CD4-positive, alpha-beta T cell treated with Interleukin-15 for 1 hour (primary cell): Measurements from ENCODE around the gene MILR1.
A peak's percentile ranks its signal among the peaks of the same experiment; 100 is the strongest.
"Not testable (repeated sequence)": the region's sequence is repeated elsewhere in the genome, so short reads cannot be mapped to it uniquely, and the experiment has no call there.

ENCODE experiments used
- DNase-seq: peaks from one replicate; pipeline ENCODE4 v3.0.0-alpha.2; 2020

MILR1 gene

DNA sequence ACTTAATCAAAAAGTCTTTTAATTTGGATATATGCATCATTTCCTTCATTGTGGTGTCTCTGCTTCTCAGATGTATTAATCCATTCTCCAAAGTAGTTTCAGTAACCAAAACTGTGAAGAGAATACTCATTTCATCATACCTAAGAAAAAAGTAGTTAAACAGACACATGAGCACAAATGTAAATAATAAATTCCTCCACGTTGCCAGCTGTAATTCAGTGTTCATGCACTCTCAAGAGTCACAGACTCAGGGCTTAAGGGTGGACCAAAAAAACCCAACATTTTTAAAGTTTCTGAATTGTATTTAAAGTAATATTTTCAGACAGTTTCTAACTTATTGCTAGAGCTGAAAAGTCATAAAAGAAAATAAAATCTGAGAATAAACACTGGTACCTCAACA is 28.9 kb downstream of the MILR1 start:
- DNase-seq: no peak

DNA sequence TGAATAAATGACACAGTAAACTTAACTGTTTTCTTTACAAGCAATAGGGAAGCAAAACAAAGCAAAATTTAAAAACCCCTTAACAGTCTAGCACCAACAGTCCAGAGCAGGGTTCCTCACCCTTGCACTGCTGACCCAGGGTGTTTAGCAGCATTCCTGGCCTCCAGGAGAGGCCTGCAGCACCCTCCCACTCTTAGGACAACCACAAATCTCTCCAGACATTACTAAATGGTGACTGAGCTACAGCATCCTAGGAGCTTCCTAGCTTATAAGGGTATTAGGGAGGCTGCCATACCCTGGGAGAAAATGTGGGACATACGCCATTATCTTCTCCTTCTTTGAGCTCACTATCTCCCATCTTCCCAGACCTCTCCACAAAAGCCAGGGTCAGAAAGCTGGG is 32.0 kb downstream of the MILR1 start:
- no peak for DNase-seq

DNA sequence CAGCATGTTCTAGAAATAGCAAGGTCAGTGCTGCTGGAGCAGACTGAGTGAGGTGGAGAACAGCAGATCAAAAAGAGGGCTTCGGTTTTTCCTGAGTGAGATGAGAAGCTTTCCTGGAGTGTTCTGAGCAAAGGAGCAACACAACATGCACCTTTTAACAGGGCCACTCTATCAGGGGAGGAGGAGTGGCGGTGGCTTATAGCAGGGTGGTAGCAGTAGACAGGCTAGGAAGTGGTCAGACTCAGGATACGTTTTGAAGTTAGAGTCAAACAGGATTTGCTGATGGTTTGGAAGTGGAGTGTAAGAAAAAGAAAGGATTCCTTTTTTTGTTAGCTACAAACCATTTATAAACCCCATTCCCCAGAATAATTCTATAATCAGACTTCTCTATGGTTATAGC is 35.5 kb downstream of the MILR1 start:
- DNase-seq: no peak

DNA sequence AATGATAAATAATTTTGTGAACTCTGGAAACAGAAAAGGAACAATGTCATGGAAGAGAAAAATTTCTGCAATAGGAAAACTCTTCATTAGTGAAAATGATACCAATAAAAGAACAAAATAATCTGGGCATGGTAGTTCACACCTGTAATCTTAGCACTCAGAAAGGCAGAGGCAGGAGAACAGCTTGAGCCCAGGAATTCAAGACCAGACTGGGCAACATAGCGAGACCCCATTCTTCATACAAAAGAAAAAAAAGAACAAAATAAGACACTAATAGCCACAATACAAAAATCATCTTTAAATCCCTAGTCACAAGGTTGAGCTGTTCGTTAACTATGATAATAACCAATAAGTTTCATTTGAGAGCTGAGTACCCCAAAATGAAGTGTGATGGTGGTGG is 39.4 kb downstream of the MILR1 start:
- DNase-seq: no peak

DNA sequence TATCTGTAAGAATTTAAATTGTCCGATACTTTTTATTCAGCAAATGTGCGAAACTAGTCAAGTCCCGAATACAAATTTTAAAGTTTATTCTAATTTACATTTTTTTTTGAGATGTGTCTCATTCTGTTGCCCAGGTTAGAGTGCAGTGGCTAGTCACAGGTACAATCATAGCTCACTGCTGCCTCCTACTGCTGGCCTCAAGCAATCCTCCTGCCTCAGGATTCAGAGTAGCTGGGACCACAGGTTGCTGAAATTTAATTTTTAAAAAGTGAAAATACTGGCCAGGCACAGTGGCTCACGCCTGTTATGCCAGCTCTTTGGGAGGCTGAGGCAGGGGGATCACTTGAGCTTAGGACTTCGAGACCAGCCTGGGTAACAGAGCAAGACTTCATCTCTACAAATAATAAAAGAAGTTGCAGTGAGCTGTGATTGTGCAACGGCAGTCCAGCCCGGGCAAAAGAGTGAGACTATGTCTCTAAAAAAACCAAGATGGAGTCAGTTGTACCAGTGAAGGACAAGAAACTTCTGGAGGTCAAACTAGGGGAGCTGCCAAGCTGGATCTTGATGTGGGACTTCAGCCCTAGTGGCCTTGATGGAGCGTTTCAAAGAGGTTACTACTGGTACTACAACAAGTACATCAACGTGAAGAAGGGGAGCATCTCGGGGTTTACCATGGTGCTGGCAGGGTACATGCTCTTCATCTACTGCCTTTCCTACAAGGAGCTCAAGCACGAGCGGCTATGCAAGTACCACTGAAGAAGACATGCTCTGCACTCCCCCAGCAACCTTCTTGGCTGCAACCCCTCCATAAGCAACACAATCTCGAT is 42.3 kb downstream of the MILR1 start:
- peak; percentile 58 for DNase-seq

DNA sequence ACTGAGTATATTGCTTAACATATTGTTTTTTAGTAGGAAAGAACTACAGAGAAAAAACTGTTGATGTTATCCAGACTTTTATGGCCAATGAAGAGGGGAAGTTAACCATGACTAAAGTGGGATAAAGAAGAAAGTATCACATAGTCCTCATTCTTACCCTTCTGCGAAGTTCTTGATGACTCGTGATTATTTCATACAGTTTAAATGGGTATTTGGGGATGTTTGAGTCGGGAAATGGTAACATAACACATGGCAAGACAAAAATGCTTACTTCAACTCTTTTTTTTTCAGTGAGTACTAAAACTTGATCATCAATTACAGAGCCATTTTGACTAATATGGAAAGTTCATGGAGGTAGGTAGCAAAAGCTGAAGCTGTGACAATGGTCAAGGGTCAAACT is 43.1 kb downstream of the MILR1 start:
- DNase-seq: no peak

DNA sequence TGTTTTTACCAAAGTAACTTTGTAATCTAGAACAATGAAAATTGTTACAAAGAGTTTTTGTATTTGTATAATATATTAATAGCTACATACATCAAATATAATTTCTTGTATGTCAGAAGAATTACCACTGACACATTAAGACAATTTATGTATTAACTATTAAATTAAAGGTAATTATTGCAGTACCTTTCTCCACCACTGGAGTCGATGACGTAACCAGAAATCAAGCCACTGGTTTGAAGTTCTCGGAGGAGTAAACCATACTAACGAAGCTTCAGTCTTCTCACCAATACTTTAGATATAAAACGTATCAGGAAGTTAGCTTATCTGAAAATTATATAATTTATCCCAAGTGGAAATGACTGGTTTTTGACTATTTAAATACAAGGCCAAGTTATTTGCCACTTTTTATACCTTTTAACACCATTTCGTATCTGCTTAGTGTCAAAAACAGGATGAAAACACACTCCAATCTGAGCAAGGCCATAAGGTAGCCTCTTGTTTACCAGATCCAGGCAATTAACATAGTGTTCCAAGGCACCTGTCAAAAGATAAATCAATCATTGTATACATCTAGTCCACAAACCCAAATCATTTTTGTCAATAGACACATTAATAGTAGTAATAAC is 43.7 kb downstream of the MILR1 start:
- no peak for DNase-seq

DNA sequence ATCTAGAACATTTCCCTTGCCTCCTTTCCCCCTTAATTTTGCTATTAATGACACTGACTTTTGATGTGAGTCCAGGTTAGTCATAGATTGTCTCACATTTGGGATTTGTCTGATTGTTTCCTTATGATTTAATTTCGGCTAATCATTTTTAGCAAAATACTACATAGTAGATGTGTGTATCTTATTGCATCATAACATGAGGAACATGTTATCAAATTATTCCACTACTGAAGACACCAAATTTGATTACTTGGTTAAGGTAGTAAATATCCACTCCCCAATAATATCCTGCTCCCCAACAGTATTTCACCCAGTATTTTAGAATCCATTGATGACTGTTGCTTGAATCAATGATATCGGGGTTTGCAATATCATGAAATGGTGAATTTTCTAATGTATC is 45.2 kb downstream of the MILR1 start:
- DNase-seq: no peak

DNA sequence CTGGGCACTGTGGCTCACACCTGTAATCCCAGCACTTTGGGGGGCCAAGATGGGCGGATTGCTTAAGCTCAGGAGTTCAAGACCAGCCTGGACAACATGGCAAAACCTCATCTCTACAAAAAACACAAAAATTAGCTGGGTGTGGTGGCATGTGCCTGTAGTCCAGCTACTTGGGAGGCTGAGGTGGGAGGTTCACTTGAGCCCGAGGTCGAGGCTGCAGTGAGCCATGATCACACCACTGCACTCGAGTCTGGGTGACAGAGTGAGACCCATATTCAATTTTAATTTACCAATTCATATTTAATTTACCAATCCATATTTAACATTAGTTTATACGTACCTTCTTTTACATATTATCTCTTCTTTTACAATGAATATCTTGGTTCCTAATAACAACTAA is 46.4 kb downstream of the MILR1 start:
- DNase-seq: not testable (repeated sequence)

DNA sequence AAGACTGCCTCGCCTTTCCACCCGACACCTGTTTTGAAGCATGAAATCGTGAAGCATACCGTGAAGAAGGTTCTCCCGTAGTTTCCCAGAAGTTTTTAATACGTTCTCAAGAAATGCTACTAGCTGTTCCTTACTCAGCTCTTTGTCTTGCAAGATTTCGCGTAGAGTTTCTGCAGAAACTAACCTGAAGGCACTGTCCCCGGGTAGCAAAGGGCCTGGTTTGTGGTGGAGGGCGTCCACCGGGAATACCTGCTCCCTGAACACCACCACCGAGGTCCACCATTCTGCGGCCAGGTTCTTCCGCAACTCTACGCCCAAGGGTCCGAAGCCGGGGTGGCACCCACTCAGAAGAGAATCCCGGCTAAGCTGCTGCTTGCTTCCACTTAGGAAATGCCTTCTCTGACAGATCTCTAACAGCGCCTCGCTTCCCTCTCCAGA is 47.5 kb downstream of the MILR1 start:
- no peak for DNase-seq

DNA sequence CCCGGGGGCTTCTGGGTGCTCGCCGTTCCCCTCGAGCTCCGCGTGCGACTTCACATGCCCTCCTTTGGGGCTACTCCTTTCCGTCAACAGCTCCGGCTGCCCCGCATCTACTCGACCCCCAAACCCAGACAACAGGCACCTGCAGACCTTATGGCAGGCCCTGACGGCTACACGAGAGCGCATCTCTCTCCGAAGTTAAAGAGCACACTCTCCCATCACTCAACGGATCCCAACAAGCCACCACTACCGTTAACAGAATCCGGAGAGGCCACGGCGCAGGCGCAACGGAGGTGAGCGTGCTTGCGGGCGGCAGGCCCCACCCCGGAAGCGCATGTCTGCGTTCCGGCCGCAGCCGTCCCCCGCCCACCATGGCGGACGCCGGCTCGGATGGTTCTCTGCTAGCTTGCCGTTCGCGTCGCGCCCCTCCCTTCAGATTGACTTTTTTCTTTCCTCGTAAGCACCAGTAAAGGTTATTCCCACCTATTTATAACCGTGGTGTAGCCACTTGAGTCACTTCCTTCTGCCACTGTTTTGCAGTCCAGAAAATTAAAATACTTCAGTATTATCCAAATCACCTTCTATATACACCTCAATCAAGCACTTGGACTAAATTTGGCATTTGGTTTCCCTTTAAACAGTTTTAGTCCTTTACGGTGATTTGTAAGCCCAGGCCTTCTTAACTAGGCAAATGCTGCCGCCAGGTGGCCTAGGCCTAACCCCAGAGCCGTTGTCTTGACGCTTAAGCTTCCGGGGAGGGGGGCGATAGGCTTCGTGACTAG is 48.1 kb downstream of the MILR1 start, which contains the start of gene POLG2:
Gene POLG2 (minus strand): TSS at position 269 of the 779 bp plus-strand sequence. CDS start 86 bp downstream, at position 183.
- peak; percentile 96 for DNase-seq

DNA sequence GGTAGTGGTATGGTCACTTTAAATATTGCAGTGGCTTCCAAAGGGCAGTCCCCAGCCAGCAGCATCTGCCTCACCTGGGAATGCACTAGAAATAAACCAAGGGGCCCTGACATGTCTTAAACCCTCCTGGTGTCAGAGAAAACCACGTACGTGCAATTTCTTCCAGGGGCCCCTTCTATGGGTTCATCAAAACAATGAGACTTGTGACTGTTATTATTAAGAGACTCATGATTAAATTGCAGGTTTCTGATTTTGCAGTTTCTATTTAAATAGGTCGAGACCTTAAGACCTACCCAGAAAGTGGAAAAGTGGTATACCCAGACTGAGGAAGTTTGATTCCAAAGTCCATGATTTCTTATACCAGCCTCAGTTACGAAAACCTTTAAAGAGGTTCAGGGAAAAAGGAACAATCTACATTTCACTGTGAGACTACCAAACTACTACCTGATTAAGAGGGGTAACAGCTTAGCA is 48.7 kb downstream of the MILR1 start:
- no peak for DNase-seq

DNA sequence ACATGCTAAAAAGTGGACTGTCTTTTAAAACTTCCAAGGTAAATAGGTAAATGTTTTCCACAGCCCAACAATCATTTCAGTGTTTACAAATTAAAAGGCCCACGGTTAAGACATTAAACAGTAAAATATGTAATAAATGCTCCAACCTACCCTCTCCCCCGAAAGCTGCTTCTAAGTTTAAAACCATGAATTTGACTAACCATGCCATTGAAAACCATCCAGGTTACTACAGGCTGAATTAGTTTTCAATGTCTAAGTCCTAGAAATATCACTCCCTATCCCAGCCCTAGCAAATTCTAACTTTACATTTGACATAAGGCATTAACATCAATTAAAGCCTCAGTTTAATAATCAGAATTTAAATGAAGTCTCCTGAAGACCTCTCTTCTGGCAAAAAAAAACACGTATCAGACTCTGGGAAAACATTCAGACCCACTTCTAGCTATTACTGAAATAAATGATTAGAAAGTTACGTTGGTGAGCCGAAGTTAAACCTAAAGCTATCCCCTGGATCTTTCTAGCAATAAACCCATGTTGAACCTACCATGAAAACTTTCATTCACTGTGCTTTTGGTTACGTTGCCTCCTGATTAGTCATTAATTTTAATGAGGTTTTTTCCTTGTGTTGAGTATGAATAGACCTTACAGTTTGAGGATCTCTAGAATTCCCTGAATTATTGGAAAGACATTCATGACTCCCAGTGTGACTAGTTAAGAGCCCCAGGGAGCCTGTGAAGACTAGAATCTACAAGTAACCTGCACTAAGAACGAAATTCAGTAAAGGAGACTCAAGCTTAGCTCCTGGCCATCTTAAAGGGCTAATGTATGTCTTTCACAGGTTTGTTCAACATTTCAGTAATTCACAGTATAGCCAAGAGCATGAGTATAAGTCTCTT is 49.6 kb downstream of the MILR1 start:
- DNase-seq: no peak

DNA sequence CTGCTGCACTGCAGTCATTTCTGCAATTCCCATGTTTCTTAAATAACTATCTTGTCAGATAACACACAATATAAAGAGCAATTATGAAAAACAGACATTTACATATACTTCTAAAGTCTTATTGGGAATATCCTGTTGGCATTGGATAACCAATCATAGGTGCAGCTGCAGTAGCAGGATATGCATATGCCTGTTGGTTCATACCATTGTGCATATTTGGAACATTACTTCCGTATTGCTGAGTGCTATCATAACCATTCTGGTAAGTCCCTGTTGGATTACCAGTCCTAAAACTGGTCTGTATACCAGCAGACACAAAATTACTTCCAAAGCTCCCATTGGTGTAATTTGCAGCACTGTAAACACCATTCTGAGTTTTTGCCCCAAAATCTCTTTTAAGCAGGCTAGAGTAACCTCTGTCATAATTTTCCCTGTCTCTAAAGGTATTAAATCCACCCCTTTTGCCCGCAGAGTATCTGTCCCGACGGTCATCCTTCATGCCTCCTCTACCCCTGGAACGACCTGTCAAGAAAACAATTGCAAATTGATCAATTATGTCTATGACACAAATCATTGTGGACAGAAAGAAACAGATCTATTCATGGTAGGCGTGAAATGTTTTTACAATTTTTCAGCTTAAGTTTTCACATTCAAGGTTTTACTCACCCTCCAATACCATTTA is 51.0 kb downstream of the MILR1 start:
- no peak for DNase-seq

DNA sequence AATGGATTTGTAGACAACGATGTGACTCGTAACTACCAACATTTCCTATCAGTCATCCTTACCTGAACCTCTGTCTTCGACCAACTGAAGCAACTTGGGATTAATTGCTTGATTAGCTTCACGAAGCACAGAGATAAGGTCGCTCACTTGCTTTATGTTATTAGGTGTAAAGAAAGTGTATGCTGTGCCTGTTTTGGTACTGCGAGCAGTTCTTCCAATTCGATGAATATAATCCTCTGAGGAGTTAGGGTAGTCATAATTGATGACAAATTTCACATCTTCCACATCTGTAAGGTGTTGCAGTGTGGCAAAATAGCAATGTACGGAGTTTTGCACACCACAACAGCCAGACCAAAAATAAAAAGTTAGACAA is 51.6 kb downstream of the MILR1 start:
- no peak for DNase-seq

DNA sequence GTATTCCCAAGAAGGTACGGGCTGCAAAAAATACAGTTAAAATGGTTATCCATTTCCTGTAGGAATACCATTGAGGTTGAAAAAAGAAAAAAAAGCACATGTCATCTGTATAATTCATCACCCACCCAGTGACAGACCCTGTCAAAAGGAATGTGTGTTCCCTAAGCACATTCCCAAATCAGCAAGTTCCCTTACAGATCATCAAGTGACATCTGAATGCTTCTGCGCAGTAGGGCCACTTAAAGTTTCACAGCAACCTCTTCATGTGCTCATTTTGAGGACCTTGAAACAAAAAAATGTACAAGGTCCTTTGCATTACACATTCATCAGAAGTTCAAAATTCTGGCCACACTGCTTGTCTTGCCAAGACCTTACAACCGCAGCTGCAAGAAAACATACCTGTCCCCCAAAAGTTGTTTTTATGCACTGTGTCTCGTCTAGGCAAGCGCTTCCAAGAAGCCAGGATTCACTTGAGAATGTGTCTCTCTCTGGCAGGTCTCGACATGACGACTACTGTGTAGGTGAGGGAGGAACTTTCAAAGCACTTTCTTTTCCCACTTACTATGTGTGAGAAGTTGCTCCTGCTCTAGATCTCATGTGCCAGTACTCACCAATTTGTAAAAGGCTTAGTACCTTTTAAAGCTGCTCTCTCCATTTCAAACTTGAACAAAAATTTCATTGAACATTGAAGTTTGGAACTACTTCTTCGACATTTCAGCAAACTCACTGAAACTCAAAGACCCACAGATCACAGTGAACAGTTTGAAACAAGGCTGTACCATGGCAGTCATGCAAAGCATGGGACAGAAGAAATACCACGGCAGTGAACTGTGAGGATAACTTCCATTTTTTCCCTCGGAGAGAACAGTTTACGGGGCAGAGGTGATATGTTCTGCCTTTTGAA is 52.2 kb downstream of the MILR1 start:
- no peak for DNase-seq

DNA sequence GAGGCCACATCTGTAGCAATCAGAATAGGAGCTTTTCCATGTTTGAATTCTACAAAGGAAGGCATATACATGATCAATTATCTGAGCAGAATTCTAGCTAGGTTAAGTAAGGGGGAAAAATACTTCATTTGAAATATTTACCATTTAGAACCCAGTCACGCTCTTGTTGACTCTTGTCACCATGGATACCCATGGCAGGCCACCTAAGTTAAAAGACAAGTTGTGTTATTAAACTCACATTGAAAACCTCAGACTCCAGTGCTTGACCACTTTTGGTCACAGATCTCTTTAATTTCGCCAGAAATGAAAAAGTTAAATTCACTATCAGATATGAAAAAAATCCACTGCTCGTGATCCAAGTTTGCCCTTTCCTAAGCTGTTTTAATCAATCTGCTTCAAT is 53.1 kb downstream of the MILR1 start:
- no peak for DNase-seq

DNA sequence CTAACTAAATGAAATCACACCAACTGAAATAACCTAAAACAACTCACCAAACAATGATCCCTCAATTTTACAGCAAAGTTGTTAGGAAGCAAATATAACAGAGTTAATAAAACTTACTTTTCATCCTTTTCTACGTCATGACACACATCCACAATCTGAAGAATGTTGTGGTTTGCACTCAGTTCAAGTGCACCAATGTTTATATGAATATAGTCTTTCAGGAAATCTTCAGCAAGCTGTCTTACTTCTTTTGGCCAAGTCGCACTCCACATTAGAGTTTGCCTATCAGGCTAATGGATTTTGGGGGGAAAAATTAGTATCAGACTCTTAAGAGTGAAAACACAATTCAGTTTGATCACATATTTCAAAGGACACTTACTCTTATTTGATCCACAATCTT is 53.9 kb downstream of the MILR1 start:
- no peak for DNase-seq

DNA sequence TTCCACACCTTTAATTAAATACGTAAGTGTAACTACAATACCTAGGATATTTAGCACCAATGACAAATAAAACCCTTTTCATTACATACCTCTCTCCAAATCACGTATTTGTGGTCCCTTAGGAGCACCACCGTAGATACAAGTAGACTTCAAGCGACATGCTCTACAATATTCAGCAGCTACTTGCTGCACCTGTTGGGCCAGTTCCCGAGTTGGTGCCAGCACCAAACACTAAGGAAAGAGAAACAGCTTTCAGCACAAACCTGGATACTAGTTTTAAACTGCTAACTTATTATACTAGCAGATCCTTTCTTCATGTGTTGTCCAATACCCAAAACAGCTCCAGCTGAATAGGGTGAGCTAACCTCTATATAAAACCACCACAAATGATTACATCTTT is 54.4 kb downstream of the MILR1 start:
- DNase-seq: no peak

DNA sequence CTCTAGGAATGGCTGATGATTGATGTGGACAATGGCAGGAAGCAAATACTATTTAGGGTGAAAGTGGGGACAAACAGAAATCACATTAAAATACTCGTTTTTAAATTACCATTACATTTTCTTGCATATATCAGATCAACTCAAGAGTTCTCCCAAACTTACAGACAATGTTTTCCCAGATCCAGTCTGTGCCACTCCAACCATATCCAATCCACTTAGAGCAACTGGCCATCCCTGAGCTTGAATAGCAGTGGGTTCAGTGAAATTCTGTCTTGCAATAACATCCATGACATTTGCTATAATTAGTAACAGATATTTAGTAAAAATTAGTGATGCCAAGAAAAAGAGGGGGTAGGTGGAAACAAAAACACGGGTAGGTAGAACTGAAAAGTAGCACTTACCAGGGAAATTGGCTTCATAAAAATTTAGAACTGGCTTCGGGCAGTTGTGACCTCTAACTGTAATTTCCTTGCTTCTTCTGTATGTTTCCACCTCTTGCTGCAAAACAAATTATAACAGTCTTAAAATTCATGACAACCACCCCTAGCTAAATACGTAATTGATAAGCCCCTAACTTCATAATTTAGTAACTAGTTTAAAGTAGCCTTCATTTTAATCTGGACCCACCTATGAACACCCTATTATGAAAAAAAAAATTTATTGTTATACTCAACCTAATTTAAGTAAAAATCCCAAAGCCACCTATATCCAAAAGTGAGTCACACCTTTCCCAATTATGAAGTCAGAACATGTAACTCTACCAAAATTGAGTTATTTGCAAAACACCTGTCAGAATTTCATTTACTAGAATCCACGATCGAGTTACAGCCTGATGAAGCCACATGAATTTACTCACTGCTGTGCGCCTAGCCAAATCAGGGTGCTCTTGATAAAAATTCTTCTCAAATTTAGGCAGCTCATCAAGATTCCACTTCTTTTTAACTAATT is 55.2 kb downstream of the MILR1 start:
- DNase-seq: no peak
